ENCODE measurements around the gene PGM2. TPM values are rescaled to one million over a fixed set of nuclear protein-coding genes. Genes with fewer than 3 reads are reported as not detected.

Gene PGM2
- polyA plus RNA-seq, 1 donor (not counting 4 experiments of a cell fraction or from before 2014, with no cell fraction given): 45.0 TPM

DNA sequence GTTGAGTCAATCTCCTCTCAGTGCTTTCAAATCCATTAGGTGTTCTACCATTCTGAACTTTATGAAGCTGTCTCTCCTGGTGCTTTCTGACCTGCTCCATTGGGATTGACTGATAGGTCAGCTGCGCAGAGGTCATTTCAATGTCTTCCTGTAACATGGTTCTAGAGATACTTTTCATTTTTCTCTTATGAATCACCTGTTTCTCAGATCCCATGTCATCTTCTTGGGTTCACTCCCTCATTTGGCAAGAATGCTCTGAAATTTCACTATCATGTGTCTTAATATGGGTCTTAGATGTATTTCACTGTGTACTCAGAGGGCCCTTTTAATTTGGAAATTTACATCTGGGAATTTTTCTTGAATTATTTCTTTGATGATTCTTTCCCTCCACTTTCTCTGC, 13.8 kb upstream of the PGM2 start:
- Histone ChIP-seq H3K79me2 (ENCODE audit: control insufficient read depth, insufficient read depth, low read length) (no peaks in the 10 kb centered on the region), H3K36me3 (ENCODE audit: control insufficient read depth in 2 of 2, extremely low read depth in 1 of 2, insufficient read depth in 2 of 2, low read length in 2 of 2) (no peaks in the 10 kb centered on the region), H3K9me3 (ENCODE audit: control insufficient read depth, low read depth, low read length) (no peaks in the 10 kb centered on the region), H3K9ac (ENCODE audit: control insufficient read depth, extremely low read depth, insufficient read depth, low read length) (no peak overlapping the region), H3K4me2 (ENCODE audit: control insufficient read depth, extremely low read depth, insufficient read depth, low read depth, low read length) (no peak overlapping the region), H4K20me1 (ENCODE audit: control insufficient read depth, extremely low read depth, insufficient read depth, low read length) (no peaks in the 10 kb centered on the region), H2AFZ (ENCODE audit: control insufficient read depth, low read length) (no peak overlapping the region), H3K27me3 (ENCODE audit: control insufficient read depth, extremely low read depth, insufficient read depth, low read length) (no peaks in the 10 kb centered on the region), H3K27ac (ENCODE audit: control insufficient read depth, insufficient read depth, low read length) (no peak overlapping the region), H3K4me3 (ENCODE audit: control insufficient read depth in 2 of 3, extremely low read depth in 1 of 3, insufficient read depth in 2 of 3, low read depth in 1 of 3, low read length in 3 of 3) (no peak overlapping the region), H3K4me1 (ENCODE audit: control insufficient read depth, extremely low read depth, insufficient read depth, low read length) (no peaks in the 10 kb centered on the region), H3K9me1 (ENCODE audit: control insufficient read depth, extremely low read depth, insufficient read depth, low read length) (no peaks in the 10 kb centered on the region)
- no peak for DNase-seq (ENCODE audit: low read depth, low spot score)
- dilution Hi-C loops (cut with MboI; ENCODE audit: extremely low pct_ligation_motif_present, low sequenced_read_pairs): no loop called here
- no peak for TF ChIP-seq EZH2 (IDR thresholded peaks at IDR 0.05; ENCODE audit: low read length)
- TF ChIP-seq, protein P1, sequence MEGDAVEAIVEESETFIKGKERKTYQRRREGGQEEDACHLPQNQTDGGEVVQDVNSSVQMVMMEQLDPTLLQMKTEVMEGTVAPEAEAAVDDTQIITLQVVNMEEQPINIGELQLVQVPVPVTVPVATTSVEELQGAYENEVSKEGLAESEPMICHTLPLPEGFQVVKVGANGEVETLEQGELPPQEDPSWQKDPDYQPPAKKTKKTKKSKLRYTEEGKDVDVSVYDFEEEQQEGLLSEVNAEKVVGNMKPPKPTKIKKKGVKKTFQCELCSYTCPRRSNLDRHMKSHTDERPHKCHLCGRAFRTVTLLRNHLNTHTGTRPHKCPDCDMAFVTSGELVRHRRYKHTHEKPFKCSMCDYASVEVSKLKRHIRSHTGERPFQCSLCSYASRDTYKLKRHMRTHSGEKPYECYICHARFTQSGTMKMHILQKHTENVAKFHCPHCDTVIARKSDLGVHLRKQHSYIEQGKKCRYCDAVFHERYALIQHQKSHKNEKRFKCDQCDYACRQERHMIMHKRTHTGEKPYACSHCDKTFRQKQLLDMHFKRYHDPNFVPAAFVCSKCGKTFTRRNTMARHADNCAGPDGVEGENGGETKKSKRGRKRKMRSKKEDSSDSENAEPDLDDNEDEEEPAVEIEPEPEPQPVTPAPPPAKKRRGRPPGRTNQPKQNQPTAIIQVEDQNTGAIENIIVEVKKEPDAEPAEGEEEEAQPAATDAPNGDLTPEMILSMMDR (optimal IDR thresholded peaks at IDR 0.05 in 1 of 3, IDR thresholded peaks at IDR 0.05 in 1 of 3, conservative IDR thresholded peaks at IDR 0.05 in 1 of 3; ENCODE audit: extremely low read depth in 1 of 3, insufficient read depth in 2 of 3, low read length in 3 of 3): no peak
- no peak for FAIRE-seq

DNA sequence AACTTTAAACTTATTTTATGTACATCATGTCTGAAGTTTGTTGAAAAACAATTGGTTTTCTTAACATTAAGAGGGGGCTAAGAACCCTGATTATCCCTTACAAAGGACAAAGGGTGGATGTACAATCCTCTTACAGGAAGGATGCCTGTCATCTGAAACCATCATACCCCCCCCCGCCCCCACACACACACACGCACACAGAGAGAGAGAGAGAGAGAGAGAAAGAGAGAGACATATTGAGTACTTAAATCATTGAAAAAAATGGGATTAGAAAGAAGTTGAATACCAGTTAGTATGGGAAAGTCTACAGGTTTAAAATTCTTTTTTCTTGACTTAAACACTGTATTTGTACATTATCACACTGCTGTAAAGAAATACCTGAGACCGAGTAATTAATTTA, 10.9 kb upstream of the PGM2 start:
- Histone ChIP-seq H3K27ac (ENCODE audit: control insufficient read depth, insufficient read depth, low read length) (no peak overlapping the region), H3K79me2 (ENCODE audit: control insufficient read depth, insufficient read depth, low read length) (no peaks in the 10 kb centered on the region), H3K4me2 (ENCODE audit: control insufficient read depth, extremely low read depth, insufficient read depth, low read depth, low read length) (no peak overlapping the region), H4K20me1 (ENCODE audit: control insufficient read depth, extremely low read depth, insufficient read depth, low read length) (no peaks in the 10 kb centered on the region), H3K4me1 (ENCODE audit: control insufficient read depth, extremely low read depth, insufficient read depth, low read length) (no peaks in the 10 kb centered on the region), H2AFZ (ENCODE audit: control insufficient read depth, low read length) (no peak overlapping the region), H3K4me3 (ENCODE audit: control insufficient read depth in 2 of 3, extremely low read depth in 1 of 3, insufficient read depth in 2 of 3, low read depth in 1 of 3, low read length in 3 of 3) (no peak overlapping the region), H3K9me1 (ENCODE audit: control insufficient read depth, extremely low read depth, insufficient read depth, low read length) (no peaks in the 10 kb centered on the region), H3K27me3 (ENCODE audit: control insufficient read depth, extremely low read depth, insufficient read depth, low read length) (no peaks in the 10 kb centered on the region), H3K9ac (ENCODE audit: control insufficient read depth, extremely low read depth, insufficient read depth, low read length) (no peak overlapping the region), H3K9me3 (ENCODE audit: control insufficient read depth, low read depth, low read length) (no peaks in the 10 kb centered on the region), H3K36me3 (ENCODE audit: control insufficient read depth in 2 of 2, extremely low read depth in 1 of 2, insufficient read depth in 2 of 2, low read length in 2 of 2) (no peaks in the 10 kb centered on the region)
- TF ChIP-seq EZH2 (IDR thresholded peaks at IDR 0.05; ENCODE audit: low read length): no peak
- TF ChIP-seq, protein P1 (optimal IDR thresholded peaks at IDR 0.05 in 1 of 3, IDR thresholded peaks at IDR 0.05 in 1 of 3, conservative IDR thresholded peaks at IDR 0.05 in 1 of 3; ENCODE audit: extremely low read depth in 1 of 3, insufficient read depth in 2 of 3, low read length in 3 of 3): no peak
- no peak for DNase-seq (ENCODE audit: low read depth, low spot score)
- no peak for FAIRE-seq
- dilution Hi-C loops (cut with MboI; ENCODE audit: extremely low pct_ligation_motif_present, low sequenced_read_pairs): no loop called here
